Endothelial cell of umbilical vein (primary cell): ENCODE results near the gene MFAP2. TPM values are rescaled to one million over a fixed set of nuclear protein-coding genes. Genes with fewer than 3 reads are reported as not detected.

Experiments used
- BruUV-seq: library from RNA; stranded (reverse); fragments of 400-500 nt; replicated peaks from 2 replicates; lab custom pipeline; 2021; lab: Mats Ljungman, UMichigan
- CTCF ChIA-PET: fragments of 300-600, 350-600 bp; sonication (Branson Sonifier 250); formaldehyde crosslinking; loops from one replicate; lab custom pipeline; 2021; ENCODE audit warnings: antibody characterized with exemption, inconsistent platforms; lab: Charles Lee
- POLR2A ChIA-PET: fragments of 300-600, 350-600 bp; sonication (Branson Sonifier 250); formaldehyde crosslinking; loops from one replicate; lab custom pipeline; 2021; ENCODE audit warnings: antibody characterized with exemption, inconsistent platforms; lab: Charles Lee
- DNase-seq: peaks from one replicate; pipeline ENCODE4 v3.0.0-alpha.2; 2011; ENCODE audit warnings: low read depth, low spot score
- FAIRE-seq: peaks from 2 replicates; lab custom pipeline; 2011; peaks lifted over from hg19 to GRCh38; lab: Jason Lieb, UNC
- H2AFZ ChIP-seq: 2 replicates; pipeline ENCODE4 v1.6.0; 2012; ENCODE audit warnings: low read depth, low read length, control low read depth, inconsistent platforms
- H3K27ac ChIP-seq: 2 replicates; pipeline ENCODE4 v1.5.1; 2011; ENCODE audit warnings: low read depth, mild to moderate bottlenecking, control low read depth, low read length, moderate library complexity; ENCODE audit not compliant: insufficient read depth
- H3K27me3 ChIP-seq, 2 experiments: 2 replicates each; pipeline versions ENCODE4 v1.6.0 to v1.6.1; 2011; ENCODE audit warnings: low read length in 2 of 2, mixed read lengths in 1 of 2; ENCODE audit not compliant: control insufficient read depth in 2 of 2, insufficient read depth in 2 of 2
- H3K36me3 ChIP-seq, 2 experiments: 2 replicates in 1 of 2; 3 replicates in 1 of 2; pipeline ENCODE4 v1.5.1; 2011; ENCODE audit warnings: low read length in 2 of 2, mild to moderate bottlenecking in 1 of 2, moderate library complexity in 1 of 2; ENCODE audit not compliant: control insufficient read depth in 2 of 2, insufficient read depth in 2 of 2; ENCODE audit errors: extremely low read depth in 1 of 2
- H3K4me1 ChIP-seq: 3 replicates; pipeline ENCODE4 v1.5.1; 2011; ENCODE audit warnings: mild to moderate bottlenecking, low read length; ENCODE audit not compliant: control insufficient read depth, insufficient read depth; ENCODE audit errors: extremely low read depth
- H3K4me2 ChIP-seq: 2 replicates; pipeline ENCODE4 v1.6.1; 2011; ENCODE audit warnings: low read length, control low read depth, mixed read lengths; ENCODE audit not compliant: insufficient read depth
- H3K4me3 ChIP-seq, 3 experiments: fragments of 200-600 bp in 1 of 3; sonication (generic), shearing (Covaris generic) in 1 of 3; replicated peaks in 1 of 3; 2 replicates each; pipeline ENCODE4 v1.5.1; 2011 to 2016; ENCODE audit warnings: control low read depth in 3 of 3, low read length in 3 of 3, mild to moderate bottlenecking in 2 of 3, inconsistent platforms in 1 of 3, low read depth in 1 of 3, moderate library complexity in 1 of 3; ENCODE audit not compliant: insufficient read depth in 1 of 3
- H3K79me2 ChIP-seq: 2 replicates; pipeline ENCODE4 v1.6.0; 2012; ENCODE audit warnings: low read length, inconsistent platforms; ENCODE audit not compliant: control insufficient read depth, insufficient read depth
- H3K9ac ChIP-seq: replicated peaks from 2 replicates; pipeline ENCODE3; 2011; ENCODE audit warnings: low read length, control low read depth; ENCODE audit not compliant: insufficient read depth; ENCODE audit errors: extremely low read depth
- H3K9me1 ChIP-seq: replicated peaks from 3 replicates; pipeline ENCODE4 v1.6.0; 2011; ENCODE audit warnings: mild to moderate bottlenecking, low read length; ENCODE audit not compliant: control insufficient read depth, insufficient read depth; ENCODE audit errors: extremely low read depth
- H3K9me3 ChIP-seq: replicated peaks from 2 replicates; pipeline ENCODE4 v1.5.1; 2012; ENCODE audit warnings: low read length, inconsistent platforms; ENCODE audit not compliant: control insufficient read depth, insufficient read depth
- H4K20me1 ChIP-seq: replicated peaks from 2 replicates; pipeline ENCODE3; 2011; ENCODE audit warnings: mild to moderate bottlenecking, low read length; ENCODE audit not compliant: control insufficient read depth, insufficient read depth; ENCODE audit errors: extremely low read depth
- EZH2 ChIP-seq: IDR thresholded peaks from 2 replicates; pipeline ENCODE4 v1.6.1; 2012; ENCODE audit warnings: borderline replicate concordance, low read depth, mild to moderate bottlenecking, moderate library complexity, low read length, inconsistent platforms; ENCODE audit not compliant: severe bottlenecking
- FOS ChIP-seq: IDR thresholded peaks from 2 replicates; pipeline ENCODE4 v1.6.1; 2011; ENCODE audit warnings: mild to moderate bottlenecking, low read length, moderate library complexity, borderline replicate concordance; ENCODE audit not compliant: insufficient read depth
- GATA2 ChIP-seq: IDR thresholded peaks from 2 replicates; pipeline ENCODE4 v1.7.0; 2011; ENCODE audit warnings: low read depth, mild to moderate bottlenecking, moderate library complexity, mixed read lengths, low read length; ENCODE audit not compliant: insufficient read length, insufficient read depth
- JUN ChIP-seq: IDR thresholded peaks from 2 replicates; pipeline ENCODE4 v1.6.1; 2011; ENCODE audit warnings: borderline replicate concordance, low read depth; ENCODE audit not compliant: insufficient read length, insufficient read depth
- MYC ChIP-seq: IDR thresholded peaks from one replicate; pipeline ENCODE4 v1.6.1; 2011; ENCODE audit warnings: mild to moderate bottlenecking, low read depth, low read length
- POLR2A ChIP-seq: IDR thresholded peaks from 2 replicates; pipeline ENCODE4 v1.6.1; 2012; ENCODE audit warnings: low read depth, mild to moderate bottlenecking, control low read depth, low read length
- POLR2AphosphoS5 ChIP-seq: IDR thresholded peaks from 2 replicates; pipeline ENCODE4 v1.6.1; 2012; ENCODE audit warnings: low read depth, mild to moderate bottlenecking, control low read depth, low read length, moderate library complexity; ENCODE audit not compliant: insufficient read depth
- dilution Hi-C: fragments of 300-500 bp; cut with MboI; formaldehyde crosslinking; loops from one replicate; pipeline ENCODE4 v1.15.0; 2019; ENCODE audit warnings: low sequenced_read_pairs; ENCODE audit not compliant: extremely low pct_ligation_motif_present
- intact Hi-C: fragments of 100-400 bp; cut with micrococcal nuclease; formaldehyde crosslinking; loops from one replicate; pipeline ENCODE4 v1.10.0; 2022
- polyA plus RNA-seq, 4 experiments: library from polyadenylated mRNA; depleted of rRNA in 3 of 4; stranded (reverse) in 3 of 4; unstranded in 1 of 4; fragments of >200 nt; gene quantifications; 2 replicates each; pipeline versions ENCODE4 v1.2.1 to v1.2.3, GENCODE V29; 2011 to 2012; ENCODE audit warnings: missing spikeins in 1 of 4
- total RNA-seq: library from RNA; stranded (reverse); gene quantifications from 2 replicates; pipeline ENCODE4 v1.2.3, GENCODE V29; 2021
- TF ChIP-seq, protein P1 (sequence below): IDR thresholded peaks from 2 replicates; pipeline ENCODE4 v1.6.1; 2011; ENCODE audit not compliant: insufficient read depth, insufficient read length
- TF ChIP-seq, protein P2 (sequence below), 2 donors: IDR thresholded peaks; 1 replicate in 1 of 2; 2 replicates in 1 of 2; pipeline ENCODE4 v1.5.1; 2011; ENCODE audit warnings: low read length in 2 of 2, mild to moderate bottlenecking in 2 of 2, moderate library complexity in 2 of 2, control low read depth in 1 of 2, inconsistent platforms in 1 of 2, low read depth in 1 of 2; ENCODE audit not compliant: insufficient read depth in 1 of 2; ENCODE audit errors: extremely low read depth in 1 of 2

MFAP2 gene
- total and polyA plus RNA-seq, 2 donors (not counting 3 experiments of a cell fraction or from before 2014, with no cell fraction given), result 37.9 to 138 TPM

DNA sequence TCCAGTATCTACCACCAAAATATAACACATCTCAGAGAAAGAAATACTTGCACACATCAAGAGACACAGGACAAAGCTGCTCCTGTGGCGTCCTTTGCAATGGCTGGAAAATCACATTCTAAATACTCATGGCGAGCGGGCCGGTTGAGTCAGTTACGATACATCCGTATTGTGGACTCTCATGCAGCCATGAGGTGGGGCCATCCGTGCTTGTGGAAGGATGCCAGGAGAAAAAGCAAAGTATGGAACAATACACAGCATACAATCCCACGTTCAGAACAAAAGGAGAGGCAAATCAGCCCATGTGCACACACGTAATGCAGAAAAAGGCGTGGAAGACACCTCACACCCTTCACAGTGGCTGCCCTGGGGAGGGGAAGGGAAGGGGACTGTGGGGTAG is 18.2 kb upstream of the MFAP2 start:
- no peak overlapping the region for H3K4me3 ChIP-seq
- H3K79me2 ChIP-seq, result no peaks in the 10 kb centered on the region
- DNase-seq (peak; percentile 45), FAIRE-seq (no peak)
- H3K9me1 ChIP-seq, result no peaks in the 10 kb centered on the region
- H4K20me1 ChIP-seq, result no peaks in the 10 kb centered on the region
- TF ChIP-seq, protein P1, sequence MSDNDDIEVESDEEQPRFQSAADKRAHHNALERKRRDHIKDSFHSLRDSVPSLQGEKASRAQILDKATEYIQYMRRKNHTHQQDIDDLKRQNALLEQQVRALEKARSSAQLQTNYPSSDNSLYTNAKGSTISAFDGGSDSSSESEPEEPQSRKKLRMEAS, result no peak
- TF ChIP-seq GATA2 (no peak), POLR2AphosphoS5 (no peak), EZH2 (no peak), MYC (no peak), POLR2A (no peak), FOS (no peak), JUN (no peak)
- TF ChIP-seq, protein P2, sequence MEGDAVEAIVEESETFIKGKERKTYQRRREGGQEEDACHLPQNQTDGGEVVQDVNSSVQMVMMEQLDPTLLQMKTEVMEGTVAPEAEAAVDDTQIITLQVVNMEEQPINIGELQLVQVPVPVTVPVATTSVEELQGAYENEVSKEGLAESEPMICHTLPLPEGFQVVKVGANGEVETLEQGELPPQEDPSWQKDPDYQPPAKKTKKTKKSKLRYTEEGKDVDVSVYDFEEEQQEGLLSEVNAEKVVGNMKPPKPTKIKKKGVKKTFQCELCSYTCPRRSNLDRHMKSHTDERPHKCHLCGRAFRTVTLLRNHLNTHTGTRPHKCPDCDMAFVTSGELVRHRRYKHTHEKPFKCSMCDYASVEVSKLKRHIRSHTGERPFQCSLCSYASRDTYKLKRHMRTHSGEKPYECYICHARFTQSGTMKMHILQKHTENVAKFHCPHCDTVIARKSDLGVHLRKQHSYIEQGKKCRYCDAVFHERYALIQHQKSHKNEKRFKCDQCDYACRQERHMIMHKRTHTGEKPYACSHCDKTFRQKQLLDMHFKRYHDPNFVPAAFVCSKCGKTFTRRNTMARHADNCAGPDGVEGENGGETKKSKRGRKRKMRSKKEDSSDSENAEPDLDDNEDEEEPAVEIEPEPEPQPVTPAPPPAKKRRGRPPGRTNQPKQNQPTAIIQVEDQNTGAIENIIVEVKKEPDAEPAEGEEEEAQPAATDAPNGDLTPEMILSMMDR (IDR thresholded peaks at IDR 0.05; ENCODE audit: extremely low read depth in 1 of 2, insufficient read depth in 1 of 2, low read depth in 1 of 2, low read length in 2 of 2), result no peak
- no peaks in the 10 kb centered on the region for H3K9me3 ChIP-seq
- H2AFZ ChIP-seq, result no peak overlapping the region
- no TSS peak for BruUV-seq
- peaks cover 0 to 20% of the 10 kb centered on the region in 2 experiments for H3K36me3 ChIP-seq
- no peaks in the 10 kb centered on the region for H3K4me1 ChIP-seq
- dilution Hi-C loops (no loop called here), intact Hi-C loops (no loop called here)
- no peak overlapping the region for H3K9ac ChIP-seq
- ChIA-PET CTCF (no interaction called here), POLR2A (no interaction called here)
- no peak overlapping the region for H3K27ac ChIP-seq
- no peak overlapping the region for H3K4me2 ChIP-seq
- no peaks in the 10 kb centered on the region for H3K27me3 ChIP-seq
